SK-N-MC (cell line): Measurements from ENCODE around the gene SIN3A.

Experiments used
- DNase-seq: peaks from one replicate; pipeline ENCODE4 v3.0.0-alpha.2; 2011; ENCODE audit warnings: low read depth, low spot score
- H3K27ac ChIP-seq: fragments of 200-600 bp; sonication (generic); 2 replicates; pipeline ENCODE4 v1.5.1; 2016; ENCODE audit warnings: mixed run types
- H3K36me3 ChIP-seq: fragments of 200-600 bp; sonication (generic); 2 replicates; pipeline ENCODE4 v1.6.1; 2017; ENCODE audit warnings: antibody characterized with exemption, low read length, mixed read lengths; ENCODE audit not compliant: insufficient read depth
- H3K4me3 ChIP-seq: fragments of 200-600 bp; sonication (generic); 2 replicates; pipeline ENCODE4 v1.5.1; 2016
- H3K9ac ChIP-seq: fragments of 200-600 bp; sonication (generic); 2 replicates; pipeline ENCODE4 v1.8.0; 2017; ENCODE audit warnings: mixed run types, mixed read lengths; ENCODE audit not compliant: insufficient read length
- H3K9me3 ChIP-seq: fragments of 200-600 bp; sonication (generic); 2 replicates; pipeline ENCODE4 v1.6.1; 2017; ENCODE audit warnings: low read depth, mild to moderate bottlenecking, antibody characterized with exemption, low read length, moderate library complexity, mixed read lengths
- EZH2 ChIP-seq: fragments of 200-600 bp; sonication (generic); IDR thresholded peaks from one replicate; pipeline ENCODE4 v1.6.1; 2017; ENCODE audit warnings: antibody characterized with exemption
- FOXP2 ChIP-seq: optimal IDR thresholded peaks from 2 replicates; pipeline ENCODE3; 2011; ENCODE audit warnings: mild to moderate bottlenecking, moderate library complexity; ENCODE audit not compliant: insufficient read depth; ENCODE audit errors: extremely low read length, control extremely low read depth
- POLR2AphosphoS5 ChIP-seq: IDR thresholded peaks from 2 replicates; pipeline ENCODE4 v1.6.1; 2012; ENCODE audit warnings: mild to moderate bottlenecking, low read depth, low read length, borderline replicate concordance

Gene SIN3A

GRCh38 chr15:75362642-75363249, 88.7 kb downstream of the SIN3A start:
- Histone ChIP-seq H3K4me3 (no peak overlapping the region), H3K9ac (no peak overlapping the region), H3K9me3 (no peaks in the 10 kb centered on the region), H3K36me3 (peaks cover 22% of the 10 kb centered on the region; the same call in 1 of the 2 replicates), H3K27ac (no peak overlapping the region)
- no peak for TF ChIP-seq EZH2
- TF ChIP-seq POLR2AphosphoS5, result no peak
- no peak for TF ChIP-seq FOXP2
- DNase-seq, result no peak

GRCh38 chr15:75361989-75362641, 89.4 kb downstream of the SIN3A start:
- no peak for TF ChIP-seq FOXP2
- no peak for TF ChIP-seq POLR2AphosphoS5
- TF ChIP-seq EZH2, result no peak
- Histone ChIP-seq H3K36me3 (peaks cover 18% of the 10 kb centered on the region; the same call in 1 of the 2 replicates), H3K9me3 (no peaks in the 10 kb centered on the region), H3K27ac (no peak overlapping the region), H3K4me3 (no peak overlapping the region), H3K9ac (no peak overlapping the region)
- no peak for DNase-seq

GRCh38 chr15:75361361-75361988, 90.0 kb downstream of the SIN3A start:
- H3K36me3 ChIP-seq, result peaks cover 12% of the 10 kb centered on the region; the same call in 1 of the 2 replicates
- H3K4me3 ChIP-seq, result no peak overlapping the region
- DNase-seq, result no peak
- H3K9ac ChIP-seq, result no peak overlapping the region
- no peak overlapping the region for H3K27ac ChIP-seq
- no peaks in the 10 kb centered on the region for H3K9me3 ChIP-seq
- TF ChIP-seq FOXP2 (no peak), EZH2 (no peak), POLR2AphosphoS5 (no peak)

- no peak for TF ChIP-seq FOXP2
- TF ChIP-seq EZH2, result no peak
- TF ChIP-seq POLR2AphosphoS5, result no peak
- H3K9me3 ChIP-seq, result no peaks in the 10 kb centered on the region
- no peak overlapping the region for H3K27ac ChIP-seq
- peaks cover 5% of the 10 kb centered on the region; the same call in 1 of the 2 replicates for H3K36me3 ChIP-seq
- H3K4me3 ChIP-seq, result no peak overlapping the region
- no peak for DNase-seq
- no peak overlapping the region for H3K9ac ChIP-seq
These were observed 90.6 kb downstream of the SIN3A start for GRCh38 chr15:75360856-75361255.

GRCh38 chr15:75360391-75360790, 91.1 kb downstream of the SIN3A start:
- no peak for DNase-seq
- no peak for TF ChIP-seq FOXP2
- TF ChIP-seq EZH2, result no peak
- H3K9ac ChIP-seq, result no peak overlapping the region
- no peak overlapping the region for H3K27ac ChIP-seq
- peaks cover 4% of the 10 kb centered on the region; the same call in 1 of the 2 replicates for H3K36me3 ChIP-seq
- H3K9me3 ChIP-seq, result no peaks in the 10 kb centered on the region
- H3K4me3 ChIP-seq, result no peak overlapping the region

- DNase-seq, result no peak
- no peak overlapping the region for H3K9ac ChIP-seq
- no peaks in the 10 kb centered on the region; the same call in 1 of the 2 replicates for H3K36me3 ChIP-seq
- no peaks in the 10 kb centered on the region for H3K9me3 ChIP-seq
- TF ChIP-seq POLR2AphosphoS5, result no peak
- TF ChIP-seq EZH2, result no peak
- no peak for TF ChIP-seq FOXP2
- H3K27ac ChIP-seq, result no peak overlapping the region
- H3K4me3 ChIP-seq, result no peak overlapping the region
These were observed 91.8 kb downstream of the SIN3A start for GRCh38 chr15:75359537-75360250.

- Histone ChIP-seq H3K36me3 (no peaks in the 10 kb centered on the region; the same call in 1 of the 2 replicates), H3K4me3 (no peak overlapping the region), H3K27ac (no peak overlapping the region), H3K9me3 (no peaks in the 10 kb centered on the region), H3K9ac (no peak overlapping the region)
- TF ChIP-seq FOXP2 (no peak), EZH2 (no peak), POLR2AphosphoS5 (no peak)
- DNase-seq, result no peak
These were observed 92.5 kb downstream of the SIN3A start for GRCh38 chr15:75358771-75359536.
